ENCODE measurements around the gene ATP12A.

- TF ChIP-seq CTCF (IDR thresholded peaks at IDR 0.05) (no peak), POLR2A (IDR thresholded peaks at IDR 0.05) (no peak)
These were observed 36.2 kb upstream of the ATP12A start for GRCh38 chr13:24644036-24644435.

Measured in lower leg skin (tissue), 3 donors.